Measurements from ENCODE around the gene BTNL3. TPM values are rescaled to one million over a fixed set of nuclear protein-coding genes. Genes with fewer than 3 reads are reported as not detected.

Gene BTNL3
- total and polyA plus RNA-seq, 9 donors, result 0.12 to 0.36 TPM; not detected in 7

GRCh38 chr5:181035991-181036815, 47.6 kb downstream of the BTNL3 start:
- Histone ChIP-seq H3K9me3 (no peaks in the 10 kb centered on the region), H3K4me3 (no peak overlapping the region), H3K27ac (no peak overlapping the region), H3K4me1 (ENCODE audit: insufficient read depth) (no peaks in the 10 kb centered on the region), H3K27me3 (no peaks in the 10 kb centered on the region), H3K36me3 (no peaks in the 10 kb centered on the region)
- intact Hi-C loops (cut with DNase I), result no loop called here
- TF ChIP-seq CTCF (IDR thresholded peaks at IDR 0.05) (no peak), EP300 (IDR thresholded peaks at IDR 0.05) (no peak), POLR2A (IDR thresholded peaks at IDR 0.05) (no peak)
- no peak for DNase-seq
- WGBS, 3 donors, result 75 to 82% (median 82%) methylated on average over 20 of the region's 20 CpGs

- intact Hi-C loops (cut with DNase I), result no loop called here
- no peak for DNase-seq
- Histone ChIP-seq H3K9me3 (no peaks in the 10 kb centered on the region), H3K27me3 (no peaks in the 10 kb centered on the region), H3K4me1 (ENCODE audit: insufficient read depth) (no peaks in the 10 kb centered on the region), H3K4me3 (no peak overlapping the region), H3K36me3 (no peaks in the 10 kb centered on the region), H3K27ac (no peak overlapping the region)
- WGBS, 3 donors, result 64 to 75% (median 70%) methylated on average over 13 of the region's 13 CpGs
- TF ChIP-seq CTCF (IDR thresholded peaks at IDR 0.05) (no peak), EP300 (IDR thresholded peaks at IDR 0.05) (no peak), POLR2A (IDR thresholded peaks at IDR 0.05) (no peak)
Measured at GRCh38 chr5:181036816-181037364, 48.2 kb downstream of the BTNL3 start.

- H3K27ac ChIP-seq, result no peak overlapping the region
- WGBS, 3 donors, result 78 to 88% (median 80%) methylated on average over 4 of the region's 4 CpGs
- no peaks in the 10 kb centered on the region for H3K4me1 ChIP-seq (ENCODE audit: insufficient read depth)
- H3K27me3 ChIP-seq, result no peaks in the 10 kb centered on the region
- H3K4me3 ChIP-seq, result no peak overlapping the region
- TF ChIP-seq CTCF (IDR thresholded peaks at IDR 0.05) (no peak), POLR2A (IDR thresholded peaks at IDR 0.05) (no peak), EP300 (IDR thresholded peaks at IDR 0.05) (no peak)
- no peaks in the 10 kb centered on the region for H3K36me3 ChIP-seq
- H3K9me3 ChIP-seq, result no peaks in the 10 kb centered on the region
- DNase-seq, result no peak
- intact Hi-C loops (cut with DNase I), result no loop called here
Measured at GRCh38 chr5:181037365-181037861, 48.8 kb downstream of the BTNL3 start.

GRCh38 chr5:181039471-181039870, 50.8 kb downstream of the BTNL3 start:
- TF ChIP-seq EP300 (IDR thresholded peaks at IDR 0.05) (no peak), CTCF (IDR thresholded peaks at IDR 0.05) (no peak), POLR2A (IDR thresholded peaks at IDR 0.05) (no peak)
- H3K27ac ChIP-seq, result no peak overlapping the region
- H3K27me3 ChIP-seq, result no peaks in the 10 kb centered on the region
- no peak overlapping the region for H3K4me3 ChIP-seq
- H3K36me3 ChIP-seq, result no peaks in the 10 kb centered on the region
- no peak for DNase-seq
- no peaks in the 10 kb centered on the region for H3K9me3 ChIP-seq
- intact Hi-C loops (cut with DNase I), result no loop called here
- H3K4me1 ChIP-seq (ENCODE audit: insufficient read depth), result no peaks in the 10 kb centered on the region
- WGBS, 3 donors, result 25 to 48% (median 32%) methylated on average over 8 of the region's 8 CpGs
